ENCODE measurements around the gene RHBDF2.

RHBDF2 gene

GRCh38 chr17:76468634-76469010, 32.6 kb downstream of the RHBDF2 start:
- TF ChIP-seq POLR2A (IDR thresholded peaks at IDR 0.05; ENCODE audit: low read length): no peak
- TF ChIP-seq GATA1 (IDR thresholded peaks at IDR 0.05; ENCODE audit: low read depth, low read length): no peak
- no peak for DNase-seq

- no peak for DNase-seq
- TF ChIP-seq POLR2A (IDR thresholded peaks at IDR 0.05; ENCODE audit: low read length) (no peak), GATA1 (IDR thresholded peaks at IDR 0.05; ENCODE audit: low read depth, low read length) (no peak)
Measured at GRCh38 chr17:76467809-76468633, 33.2 kb downstream of the RHBDF2 start.

- TF ChIP-seq GATA1 (IDR thresholded peaks at IDR 0.05; ENCODE audit: low read depth, low read length): no peak
- TF ChIP-seq POLR2A (IDR thresholded peaks at IDR 0.05; ENCODE audit: low read length): no peak
- no peak for DNase-seq
Measured at GRCh38 chr17:76467366-76467765, 33.9 kb downstream of the RHBDF2 start, which contains the start of gene AANAT. AANAT (plus strand) TSS chr17:76467603; CDS start chr17:76468747, 1,144 bp downstream.

- TF ChIP-seq GATA1 (IDR thresholded peaks at IDR 0.05; ENCODE audit: low read depth, low read length): no peak
- TF ChIP-seq POLR2A (IDR thresholded peaks at IDR 0.05; ENCODE audit: low read length): no peak
Measured at GRCh38 chr17:76466775-76467130, 34.5 kb downstream of the RHBDF2 start.

GRCh38 chr17:76462556-76463290, 38.5 kb downstream of the RHBDF2 start:
- DNase-seq: no peak
- TF ChIP-seq GATA1 (IDR thresholded peaks at IDR 0.05; ENCODE audit: low read depth, low read length) (no peak), POLR2A (IDR thresholded peaks at IDR 0.05; ENCODE audit: low read length) (no peak)

More at GRCh38 chr17:76466775-76467130, 34.5 kb downstream of the RHBDF2 start:
- DNase-seq: no peak

- no peak for DNase-seq
- no peak for TF ChIP-seq POLR2A (IDR thresholded peaks at IDR 0.05; ENCODE audit: low read length)
- TF ChIP-seq GATA1 (IDR thresholded peaks at IDR 0.05; ENCODE audit: low read depth, low read length): no peak
Measured at GRCh38 chr17:76461765-76462555, 39.3 kb downstream of the RHBDF2 start.

GRCh38 chr17:76459674-76460073, 41.5 kb downstream of the RHBDF2 start:
- no peak for DNase-seq
- TF ChIP-seq POLR2A (IDR thresholded peaks at IDR 0.05; ENCODE audit: low read length) (no peak), GATA1 (IDR thresholded peaks at IDR 0.05; ENCODE audit: low read depth, low read length) (no peak)

GRCh38 chr17:76458580-76459490, 42.4 kb downstream of the RHBDF2 start:
- peak; percentile 76 to 80 for DNase-seq

GRCh38 chr17:76453431-76453743, 47.8 kb downstream of the RHBDF2 start:
- no peak for DNase-seq
- TF ChIP-seq POLR2A (IDR thresholded peaks at IDR 0.05; ENCODE audit: low read length) (no peak), GATA1 (IDR thresholded peaks at IDR 0.05; ENCODE audit: low read depth, low read length) (no peak)

More at GRCh38 chr17:76458580-76459490, 42.4 kb downstream of the RHBDF2 start:
- no peak for TF ChIP-seq GATA1 (IDR thresholded peaks at IDR 0.05; ENCODE audit: low read depth, low read length)
- TF ChIP-seq POLR2A (IDR thresholded peaks at IDR 0.05; ENCODE audit: low read length): no peak

GRCh38 chr17:76452660-76453430, 48.4 kb downstream of the RHBDF2 start, which contains the start of gene UBE2O:
UBE2O (minus strand) TSS chr17:76453152; CDS start chr17:76453141, 11 bp downstream.
- TF ChIP-seq POLR2A (IDR thresholded peaks at IDR 0.05; ENCODE audit: low read length) (peak; percentile 44), GATA1 (IDR thresholded peaks at IDR 0.05; ENCODE audit: low read depth, low read length) (no peak)
- DNase-seq: peak; percentile 91 to 96

- DNase-seq: peak; percentile 66 to 74
- TF ChIP-seq POLR2A (IDR thresholded peaks at IDR 0.05; ENCODE audit: low read length) (no peak), GATA1 (IDR thresholded peaks at IDR 0.05; ENCODE audit: low read depth, low read length) (no peak)
Measured at GRCh38 chr17:76452127-76452659, 49.0 kb downstream of the RHBDF2 start.

- peak; percentile 46 to 53 for DNase-seq
- TF ChIP-seq GATA1 (IDR thresholded peaks at IDR 0.05; ENCODE audit: low read depth, low read length) (no peak), POLR2A (IDR thresholded peaks at IDR 0.05; ENCODE audit: low read length) (no peak)
Measured at GRCh38 chr17:76451506-76451905, 49.7 kb downstream of the RHBDF2 start.

Measured in erythroblast (primary cell).